ENCODE results near the gene ARHGEF5.

Gene ARHGEF5

GRCh38 chr7:144378651-144379050 is 23.4 kb downstream of the ARHGEF5 start:
- DNase-seq: no peak
- TF ChIP-seq GATA1 (IDR thresholded peaks at IDR 0.05; ENCODE audit: low read depth, low read length) (no peak), POLR2A (IDR thresholded peaks at IDR 0.05; ENCODE audit: low read length) (no peak)

GRCh38 chr7:144379776-144380384 is 24.7 kb downstream of the ARHGEF5 start:
- TF ChIP-seq GATA1 (IDR thresholded peaks at IDR 0.05; ENCODE audit: low read depth, low read length): no peak
- TF ChIP-seq POLR2A (IDR thresholded peaks at IDR 0.05; ENCODE audit: low read length): no peak
- DNase-seq: no peak

- no peak for TF ChIP-seq GATA1 (IDR thresholded peaks at IDR 0.05; ENCODE audit: low read depth, low read length)
- no peak for TF ChIP-seq POLR2A (IDR thresholded peaks at IDR 0.05; ENCODE audit: low read length)
- no peak for DNase-seq
These were observed 28.9 kb downstream of the ARHGEF5 start for GRCh38 chr7:144384071-144384470.

- no peak for DNase-seq
- TF ChIP-seq GATA1 (IDR thresholded peaks at IDR 0.05; ENCODE audit: low read depth, low read length) (no peak), POLR2A (IDR thresholded peaks at IDR 0.05; ENCODE audit: low read length) (no peak)
These were observed 29.5 kb downstream of the ARHGEF5 start for GRCh38 chr7:144384555-144385245.

- TF ChIP-seq POLR2A (IDR thresholded peaks at IDR 0.05; ENCODE audit: low read length): no peak
- TF ChIP-seq GATA1 (IDR thresholded peaks at IDR 0.05; ENCODE audit: low read depth, low read length): no peak
- no peak for DNase-seq
These were observed 31.5 kb downstream of the ARHGEF5 start for GRCh38 chr7:144386741-144387140.

DNA sequence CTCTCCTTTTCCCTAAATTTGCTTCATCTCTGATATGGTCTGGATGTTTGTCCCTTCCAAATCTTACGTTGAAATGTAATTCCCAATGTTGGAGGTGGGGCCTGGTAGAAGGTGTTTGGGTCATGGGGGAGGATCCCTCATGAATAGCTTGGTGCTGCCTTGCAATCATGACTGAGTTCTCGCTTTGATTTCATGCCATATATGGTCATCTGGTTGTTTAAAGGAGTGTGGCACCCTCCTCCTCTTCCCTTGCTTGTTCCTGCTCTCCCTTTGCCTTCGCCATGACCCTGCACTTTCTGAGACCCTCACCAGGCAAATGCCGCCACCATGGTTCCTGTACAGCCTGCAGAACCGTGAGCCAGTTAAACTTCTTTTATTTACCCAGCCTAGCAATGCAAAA is 33.7 kb downstream of the ARHGEF5 start:
- DNase-seq: no peak

GRCh38 chr7:144390481-144390880 is 35.3 kb downstream of the ARHGEF5 start:
- no peak for DNase-seq
- TF ChIP-seq POLR2A (IDR thresholded peaks at IDR 0.05; ENCODE audit: low read length): no peak
- TF ChIP-seq GATA1 (IDR thresholded peaks at IDR 0.05; ENCODE audit: low read depth, low read length): no peak

More for the DNA sequence above, 33.7 kb downstream of the ARHGEF5 start:
- TF ChIP-seq POLR2A (IDR thresholded peaks at IDR 0.05; ENCODE audit: low read length) (no peak), GATA1 (IDR thresholded peaks at IDR 0.05; ENCODE audit: low read depth, low read length) (no peak)

- DNase-seq: no peak
- TF ChIP-seq POLR2A (IDR thresholded peaks at IDR 0.05; ENCODE audit: low read length): no peak
These were observed 35.8 kb downstream of the ARHGEF5 start for GRCh38 chr7:144391014-144391413.

DNA sequence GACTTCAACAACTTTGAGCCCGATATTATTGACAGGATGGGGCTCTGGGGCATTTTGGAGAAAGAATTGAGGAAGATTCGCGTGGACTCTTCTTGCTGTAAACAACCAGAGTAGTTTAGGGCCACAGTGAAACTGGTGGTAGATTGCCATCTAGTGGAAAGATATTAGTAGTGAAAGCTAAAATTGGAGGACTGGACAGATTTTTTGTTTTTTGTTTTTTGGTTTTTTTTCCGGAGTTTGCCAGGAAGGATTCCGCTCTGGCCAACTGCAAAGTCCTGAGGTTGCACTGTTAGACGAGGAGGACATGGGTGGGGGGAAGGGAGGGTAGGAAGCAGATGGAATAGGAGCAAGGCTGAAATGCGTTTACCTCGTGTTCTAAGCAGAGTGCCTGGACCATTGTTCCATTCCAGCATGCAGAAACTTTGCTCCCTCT is 36.6 kb downstream of the ARHGEF5 start:
- TF ChIP-seq GATA1 (IDR thresholded peaks at IDR 0.05; ENCODE audit: low read depth, low read length) (no peak), POLR2A (IDR thresholded peaks at IDR 0.05; ENCODE audit: low read length) (no peak)
- peak; percentile 26 to 52 for DNase-seq

DNA sequence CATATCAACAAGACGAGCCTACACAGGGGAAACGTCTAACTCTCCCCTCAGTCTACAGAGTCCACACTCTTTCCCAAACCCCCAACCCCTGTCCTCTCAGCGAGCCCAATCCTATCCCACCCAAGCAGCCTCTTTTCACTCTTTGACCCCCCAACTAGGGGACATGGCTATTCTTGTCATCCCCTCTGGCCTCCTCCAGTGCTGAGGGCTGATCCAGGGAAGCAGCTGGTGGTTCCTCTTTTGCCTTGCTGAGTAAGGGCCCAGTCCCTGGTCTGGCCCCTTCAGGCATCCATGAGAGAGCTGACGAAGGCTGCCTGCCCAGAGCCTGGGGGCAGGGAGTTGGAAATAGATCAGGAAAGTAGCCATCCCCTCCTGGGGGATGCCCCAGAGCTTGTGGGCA is 41.9 kb downstream of the ARHGEF5 start:
- TF ChIP-seq GATA1 (IDR thresholded peaks at IDR 0.05; ENCODE audit: low read depth, low read length) (no peak), POLR2A (IDR thresholded peaks at IDR 0.05; ENCODE audit: low read length) (no peak)
- no peak for DNase-seq

DNA sequence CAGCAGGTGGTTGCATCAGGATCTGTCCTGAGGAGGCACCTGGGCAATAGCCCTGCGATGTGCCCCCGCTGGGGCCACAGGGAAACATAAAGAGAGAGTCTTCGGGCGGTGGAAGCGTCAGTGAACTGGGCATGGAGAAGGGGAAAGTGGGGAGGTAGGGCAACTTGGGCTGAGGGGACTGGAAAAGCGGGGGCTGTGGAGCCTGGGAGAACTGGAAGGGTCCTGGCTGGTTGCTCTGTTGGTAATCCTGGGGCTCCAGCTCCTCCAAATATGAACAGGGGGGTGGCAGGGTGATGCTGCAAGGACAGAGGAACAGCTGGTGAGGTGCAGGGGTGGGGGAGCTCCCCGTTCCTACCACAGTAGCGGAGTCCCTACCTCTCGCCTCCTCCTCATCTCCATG is 43.1 kb downstream of the ARHGEF5 start:
- DNase-seq: no peak

GRCh38 chr7:144398911-144399310 is 43.7 kb downstream of the ARHGEF5 start:
- TF ChIP-seq POLR2A (IDR thresholded peaks at IDR 0.05; ENCODE audit: low read length) (no peak), GATA1 (IDR thresholded peaks at IDR 0.05; ENCODE audit: low read depth, low read length) (no peak)
- no peak for DNase-seq

More for the DNA sequence above, 43.1 kb downstream of the ARHGEF5 start:
- TF ChIP-seq POLR2A (IDR thresholded peaks at IDR 0.05; ENCODE audit: low read length) (no peak), GATA1 (IDR thresholded peaks at IDR 0.05; ENCODE audit: low read depth, low read length) (no peak)

DNA sequence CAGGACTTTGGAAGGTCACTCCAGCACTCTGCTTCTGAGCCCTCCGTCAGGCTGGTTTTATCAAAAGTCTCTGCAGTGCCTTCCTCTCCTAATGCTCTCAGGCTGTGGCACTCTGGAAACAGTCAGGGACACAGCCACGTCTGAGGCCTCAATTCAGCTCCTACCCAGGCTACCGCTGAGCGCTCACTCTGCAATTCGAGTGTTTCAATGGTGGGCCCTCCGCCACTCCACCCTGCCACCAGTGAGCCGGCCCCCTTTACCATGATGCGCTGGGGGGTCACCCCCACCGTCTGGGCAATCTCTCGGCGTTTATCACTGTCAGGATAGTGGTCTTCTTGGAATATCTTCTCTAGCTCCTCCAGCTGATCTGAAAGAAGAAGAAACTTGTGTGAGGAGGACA is 44.7 kb downstream of the ARHGEF5 start:
- TF ChIP-seq GATA1 (IDR thresholded peaks at IDR 0.05; ENCODE audit: low read depth, low read length): no peak
- TF ChIP-seq POLR2A (IDR thresholded peaks at IDR 0.05; ENCODE audit: low read length): no peak
- DNase-seq: no peak

- no peak for DNase-seq
These were observed 46.3 kb downstream of the ARHGEF5 start for GRCh38 chr7:144401490-144401889.

DNA sequence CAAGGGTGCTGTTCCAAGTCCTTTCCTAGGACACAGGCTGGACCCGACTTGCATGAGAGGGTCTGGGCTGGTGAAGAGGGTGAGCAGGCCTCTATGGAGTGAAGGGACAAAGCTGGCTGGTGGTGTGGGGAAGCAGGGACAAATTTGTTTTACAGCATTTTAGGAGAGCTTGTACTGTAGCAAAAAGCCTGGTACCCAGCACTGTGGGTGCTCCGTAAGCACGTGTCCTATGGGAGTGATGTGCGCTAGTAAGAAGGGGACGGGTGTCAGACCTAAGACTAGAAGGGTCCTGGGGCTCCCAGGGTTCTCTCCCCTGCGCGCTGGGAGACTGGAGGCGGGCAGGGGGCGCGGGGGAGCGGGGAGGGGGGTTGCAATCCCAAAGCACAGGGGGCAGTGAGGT is 47.9 kb downstream of the ARHGEF5 start:
- TF ChIP-seq POLR2A (IDR thresholded peaks at IDR 0.05; ENCODE audit: low read length) (no peak), GATA1 (IDR thresholded peaks at IDR 0.05; ENCODE audit: low read depth, low read length) (no peak)
- DNase-seq: no peak

More at GRCh38 chr7:144401490-144401889, 46.3 kb downstream of the ARHGEF5 start:
- TF ChIP-seq POLR2A (IDR thresholded peaks at IDR 0.05; ENCODE audit: low read length) (no peak), GATA1 (IDR thresholded peaks at IDR 0.05; ENCODE audit: low read depth, low read length) (no peak)

Measured in erythroblast (primary cell).